ENCODE data around the gene SYNRG. TPM values are rescaled to one million over a fixed set of nuclear protein-coding genes. Genes with fewer than 3 reads are reported as not detected.

SYNRG gene
- total and polyA plus RNA-seq, 2 of the 13 experiments (the other 11 are each of a cell fraction or from before 2014, with no cell fraction given), result 7.3 to 8.7 TPM

GRCh38 chr17:37609170-37610040 lies at the start of gene SYNRG (continued):
- peak; percentile 26; the same call in 1 of the 2 replicates for TF ChIP-seq ZNF281 (CRISPR knock-in tag; IDR thresholded peaks at IDR 0.05; ENCODE audit: borderline replicate concordance)
- no peak for TF ChIP-seq PAWR (CRISPR knock-in tag; IDR thresholded peaks at IDR 0.05; ENCODE audit: borderline replicate concordance)
- TF ChIP-seq RAD51 (IDR thresholded peaks at IDR 0.05; ENCODE audit: borderline replicate concordance), result peak; percentile 97
- no peak for TF ChIP-seq SP140L (CRISPR knock-in tag; IDR thresholded peaks at IDR 0.05; ENCODE audit: borderline replicate concordance)
- no peak for TF ChIP-seq ZBTB42 (CRISPR knock-in tag; IDR thresholded peaks at IDR 0.05)
- TF ChIP-seq STAG1 (CRISPR knock-in tag; IDR thresholded peaks at IDR 0.05), result peak; percentile 48
- peak; percentile 75 to 83 for TF ChIP-seq POLR2A (IDR thresholded peaks at IDR 0.05; ENCODE audit: insufficient read depth in 1 of 2, low read depth in 2 of 2, low read length in 2 of 2)
- TF ChIP-seq ZNF678 (CRISPR knock-in tag; IDR thresholded peaks at IDR 0.05), result no peak
- no peak for TF ChIP-seq ZKSCAN5 (CRISPR knock-in tag; IDR thresholded peaks at IDR 0.05)
- no peak for TF ChIP-seq SMAD1 (CRISPR knock-in tag; IDR thresholded peaks at IDR 0.05; ENCODE audit: borderline replicate concordance, low read depth)
- TF ChIP-seq ZBTB21 (CRISPR knock-in tag; IDR thresholded peaks at IDR 0.05), result no peak
- no peak for TF ChIP-seq ZNF20 (CRISPR knock-in tag; IDR thresholded peaks at IDR 0.05)
- no peak for TF ChIP-seq ZNF512B (CRISPR knock-in tag; IDR thresholded peaks at IDR 0.05; ENCODE audit: borderline replicate concordance)
- peak; percentile 87; the same call in 1 of the 2 replicates for TF ChIP-seq ZFP36L1 (CRISPR knock-in tag; IDR thresholded peaks at IDR 0.05)
- TF ChIP-seq BRF2 (CRISPR knock-in tag; IDR thresholded peaks at IDR 0.05), result peak; percentile 91
- TF ChIP-seq ZNF607 (CRISPR knock-in tag; IDR thresholded peaks at IDR 0.05; ENCODE audit: borderline replicate concordance), result no peak; the same call in 1 of the 2 replicates
- TF ChIP-seq ZGPAT (CRISPR knock-in tag; IDR thresholded peaks at IDR 0.05), result peak; percentile 88
- TF ChIP-seq GMEB2 (CRISPR knock-in tag; IDR thresholded peaks at IDR 0.05; ENCODE audit: low read depth), result no peak; the same call in 1 of the 2 replicates
- TF ChIP-seq ZNF576 (CRISPR knock-in tag; IDR thresholded peaks at IDR 0.05), result no peak

Measured in HepG2 (cell line).